HUES48 (cell line): ENCODE measurements around the gene RDH14.

ENCODE experiments used
- H3K27ac ChIP-seq: one replicate; pipeline ENCODE4 v1.7.0; 2013; ENCODE audit warnings: low read depth, low read length, inconsistent platforms
- H3K27me3 ChIP-seq: 2 replicates; pipeline ENCODE4 v1.6.1; 2013; ENCODE audit warnings: mild to moderate bottlenecking, low read length; ENCODE audit not compliant: control insufficient read depth, insufficient read depth
- H3K36me3 ChIP-seq: 2 replicates; pipeline ENCODE4 v1.6.1; 2013; ENCODE audit warnings: low read length; ENCODE audit not compliant: control insufficient read depth, insufficient read depth
- H3K4me1 ChIP-seq: 2 replicates; pipeline ENCODE4 v1.6.1; 2013; ENCODE audit warnings: mild to moderate bottlenecking, low read length; ENCODE audit not compliant: control insufficient read depth, insufficient read depth
- H3K4me3 ChIP-seq: 2 replicates; pipeline ENCODE4 v1.5.1; 2013; ENCODE audit warnings: mild to moderate bottlenecking, low read depth, low read length
- H3K9ac ChIP-seq: 2 replicates; pipeline ENCODE4 v1.6.1; 2013; ENCODE audit warnings: mild to moderate bottlenecking, low read depth, low read length, moderate library complexity
- H3K9me3 ChIP-seq: 2 replicates; pipeline ENCODE4 v1.6.1; 2013; ENCODE audit warnings: low read length; ENCODE audit not compliant: control insufficient read depth, insufficient read depth

The RDH14 gene

GRCh38 chr2:18505703-18506341, 54.6 kb downstream of the RDH14 start:
- H3K36me3 ChIP-seq, result no peaks in the 10 kb centered on the region
- H3K4me1 ChIP-seq, result no peaks in the 10 kb centered on the region
- no peaks in the 10 kb centered on the region for H3K9me3 ChIP-seq
- no peaks in the 10 kb centered on the region for H3K27me3 ChIP-seq
- no peak overlapping the region for H3K27ac ChIP-seq
- H3K4me3 ChIP-seq, result no peak overlapping the region
- no peak overlapping the region for H3K9ac ChIP-seq
